Upper lobe of left lung (tissue), 6 donors: ENCODE results near the gene PLEKHM1. TPM values are rescaled to one million over a fixed set of nuclear protein-coding genes. Genes with fewer than 3 reads are reported as not detected.

Source experiments
- ATAC-seq, 2 donors: fragments of 200-7000 bp; cut with Tn5 transposase; one replicate each; pipeline ENCODE4 v1.9.1; 2022; ENCODE audit warnings: mild to moderate bottlenecking in 2 of 2, moderate library complexity in 2 of 2; ENCODE audit not compliant: low FRiP score in 2 of 2
- DNase-seq, 2 donors: peaks; one replicate each; pipeline ENCODE4 v3.0.0-alpha.2; 2019 to 2020
- H3K27ac ChIP-seq, 4 donors: fragments of 200-600 bp; sonication (generic); one replicate each; pipeline ENCODE4 v1.5.1; 2016 to 2019
- H3K27me3 ChIP-seq, 4 donors: fragments of 200-600 bp; sonication (generic); one replicate each; pipeline ENCODE4 v1.5.1; 2017 to 2019
- H3K36me3 ChIP-seq, 4 donors: fragments of 200-600 bp; sonication (generic); one replicate each; pipeline ENCODE4 v1.5.1; 2016 to 2019
- H3K4me1 ChIP-seq, 4 donors: fragments of 200-600 bp; sonication (generic); one replicate each; pipeline ENCODE4 v1.5.1; 2018 to 2019
- H3K4me3 ChIP-seq, 4 donors: fragments of 200-600 bp; sonication (generic); one replicate each; pipeline ENCODE4 v1.5.1; 2017 to 2019; ENCODE audit warnings: mild to moderate bottlenecking in 2 of 4, moderate library complexity in 1 of 4
- H3K9me3 ChIP-seq, 4 donors: fragments of 200-600 bp; sonication (generic); one replicate each; pipeline ENCODE4 v1.5.1; 2018 to 2019
- CTCF ChIP-seq, 6 experiments: fragments of 450-650 bp in 4 of 6; fragments of 200-600 bp in 2 of 6; sonication (generic) in 2 of 6; IDR thresholded peaks; one replicate each; pipeline ENCODE4 v1.5.1; 2016 to 2019; ENCODE audit warnings: antibody characterized with exemption in 6 of 6
- EP300 ChIP-seq, 4 donors: sonication (generic); formaldehyde crosslinking; IDR thresholded peaks; one replicate each; pipeline ENCODE4 v1.5.1; 2017; ENCODE audit warnings: antibody characterized with exemption in 4 of 4, control low read depth in 2 of 4
- POLR2A ChIP-seq, 4 donors: fragments of 450-650 bp; IDR thresholded peaks; one replicate each; pipeline ENCODE4 v1.5.1; 2016 to 2017; ENCODE audit warnings: antibody characterized with exemption in 4 of 4, mild to moderate bottlenecking in 2 of 4
- POLR2AphosphoS5 ChIP-seq, 2 donors: sonication (generic); formaldehyde crosslinking; IDR thresholded peaks; one replicate each; pipeline ENCODE4 v1.5.1; 2017; ENCODE audit warnings: antibody characterized with exemption in 2 of 2
- WGBS, 2 donors: methylation state at CpG; one replicate each; pipeline ENCODE4 v1.1.5; 2017 to 2018; 5-methylcytosine and 5-hydroxymethylcytosine counted together
- total RNA-seq, 6 donors: library from RNA; depleted of rRNA in 4 of 6; stranded (reverse); fragments of >200 nt in 4 of 6; gene quantifications; one replicate each; pipeline versions ENCODE4 v1.1.0 to v1.2.1, GENCODE V29; 2016 to 2021
- donor health status: DM: no; HTN: no; CAD: no; lungs with moderate emphysema.
- donor health status: DM: no; HTN: yes; CAD: no; lungs with severe emphysema.

The PLEKHM1 gene
- total RNA-seq, 6 donors from 2014 or later, result 52.1 to 229 (median 72.0) TPM

- H3K36me3 ChIP-seq, result peaks cover 3 to 54% (median 40%) of the 10 kb centered on the region in 4 donors
- no peak for DNase-seq
These were observed 96.4 kb downstream of the PLEKHM1 start for GRCh38 chr17:45394091-45394490.

DNA sequence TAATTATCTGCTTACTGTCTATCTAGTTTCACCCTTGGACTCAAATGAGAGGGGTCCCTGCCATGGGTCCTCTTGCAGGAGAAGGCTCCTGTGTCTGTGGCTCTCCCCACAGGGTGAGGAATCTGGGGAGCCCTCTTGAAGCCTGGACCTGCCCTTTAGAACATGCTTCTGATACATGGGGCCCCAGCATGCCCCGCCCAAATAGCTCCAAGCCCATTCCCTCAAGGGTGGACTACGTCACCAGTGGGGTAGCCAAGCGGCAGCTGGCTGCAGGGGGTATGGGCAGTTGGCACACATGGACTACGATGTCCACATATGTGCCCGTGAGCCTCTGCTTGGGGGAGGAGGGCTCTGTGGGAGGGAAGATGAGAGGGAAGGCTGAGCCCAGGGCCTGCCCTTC lies 97.1 kb downstream of the PLEKHM1 start:
- no peak for ATAC-seq
- Histone ChIP-seq H3K27me3 (no peaks in the 10 kb centered on the region), H3K36me3 (peaks cover 3 to 47% (median 37%) of the 10 kb centered on the region in 4 donors), H3K9me3 (no peaks in the 10 kb centered on the region), H3K4me3 (no peak overlapping the region), H3K4me1 (peaks cover 0 to 11% (median 2%) of the 10 kb centered on the region in 4 donors), H3K27ac (no peak overlapping the region)
- 91 to 94% methylated on average over 4 to 5 of the region's 5 CpGs for WGBS, 2 donors
- no peak for DNase-seq
- TF ChIP-seq CTCF (IDR thresholded peaks at IDR 0.05) (no peak), EP300 (IDR thresholded peaks at IDR 0.05) (no peak), POLR2AphosphoS5 (IDR thresholded peaks at IDR 0.05) (no peak), POLR2A (IDR thresholded peaks at IDR 0.05) (no peak)

More at GRCh38 chr17:45394091-45394490, 96.4 kb downstream of the PLEKHM1 start:
- H3K9me3 ChIP-seq, result no peaks in the 10 kb centered on the region
- no peak for ATAC-seq
- H3K4me3 ChIP-seq, result no peak overlapping the region
- 86 to 91% methylated on average over 6 of the region's 6 CpGs for WGBS, 2 donors
- TF ChIP-seq POLR2A (IDR thresholded peaks at IDR 0.05), result no peak
- TF ChIP-seq POLR2AphosphoS5 (IDR thresholded peaks at IDR 0.05), result no peak
- no peak for TF ChIP-seq EP300 (IDR thresholded peaks at IDR 0.05)
- no peak for TF ChIP-seq CTCF (IDR thresholded peaks at IDR 0.05)
- H3K4me1 ChIP-seq, result peaks cover 0 to 11% (median 2%) of the 10 kb centered on the region in 4 donors
- no peak overlapping the region for H3K27ac ChIP-seq
- H3K27me3 ChIP-seq, result no peaks in the 10 kb centered on the region

DNA sequence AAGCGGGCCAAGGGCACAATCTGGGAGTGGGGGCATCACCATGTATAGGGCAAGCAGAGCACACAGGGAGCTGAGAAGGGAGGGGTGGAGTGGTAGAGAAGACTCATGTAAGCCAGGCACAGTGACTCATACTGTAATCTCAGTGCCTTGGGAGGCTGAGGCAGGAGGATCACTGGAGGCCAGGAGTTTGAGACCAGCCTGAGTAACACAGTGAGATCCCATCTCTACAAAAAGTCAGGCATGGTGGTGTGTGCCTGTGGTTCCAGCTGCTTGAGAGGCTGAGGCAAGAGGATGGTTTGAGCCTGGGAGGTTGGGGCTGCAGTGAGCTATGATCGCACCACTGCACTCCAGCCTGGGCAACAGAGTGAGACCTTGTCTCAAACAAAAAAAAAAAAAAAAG lies 98.6 kb downstream of the PLEKHM1 start:
- Histone ChIP-seq H3K4me3 (no peak overlapping the region), H3K27ac (no peak overlapping the region), H3K36me3 (peaks cover 3 to 32% (median 27%) of the 10 kb centered on the region in 4 donors), H3K4me1 (peaks cover 0 to 11% (median 2%) of the 10 kb centered on the region in 4 donors), H3K27me3 (no peaks in the 10 kb centered on the region), H3K9me3 (no peaks in the 10 kb centered on the region)
- TF ChIP-seq POLR2A (IDR thresholded peaks at IDR 0.05) (no peak), EP300 (IDR thresholded peaks at IDR 0.05) (no peak), CTCF (IDR thresholded peaks at IDR 0.05) (no peak), POLR2AphosphoS5 (IDR thresholded peaks at IDR 0.05) (no peak)
- DNase-seq (no peak), ATAC-seq (no peak)
- WGBS, 2 donors, result 86 to 98% methylated on average over 2 of the region's 2 CpGs

DNA sequence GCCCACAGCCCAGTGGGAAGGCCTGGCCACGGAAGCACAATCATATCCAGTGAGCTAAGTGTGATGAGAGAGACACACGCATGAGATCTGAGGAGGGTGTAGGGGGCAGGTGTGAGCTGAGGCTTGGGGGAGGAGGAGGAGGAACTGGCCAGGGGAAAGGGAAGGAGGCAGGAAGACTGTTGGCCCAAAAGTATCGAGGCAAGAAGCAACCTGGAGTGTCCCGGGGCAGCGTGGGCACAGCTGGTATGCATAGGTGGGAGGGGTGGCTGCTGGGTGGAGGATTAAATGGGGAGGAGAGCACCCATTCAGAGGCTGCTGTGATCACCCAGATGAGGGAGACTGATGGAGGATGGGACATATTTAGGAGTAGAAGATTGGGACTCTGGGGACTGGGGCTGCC lies 99.2 kb downstream of the PLEKHM1 start:
- no peak for ATAC-seq
- no peak overlapping the region for H3K4me3 ChIP-seq
- no peaks in the 10 kb centered on the region for H3K9me3 ChIP-seq
- no peak for TF ChIP-seq CTCF (IDR thresholded peaks at IDR 0.05)
- no peak for TF ChIP-seq POLR2AphosphoS5 (IDR thresholded peaks at IDR 0.05)
- no peak for TF ChIP-seq POLR2A (IDR thresholded peaks at IDR 0.05)
- TF ChIP-seq EP300 (IDR thresholded peaks at IDR 0.05), result no peak
- H3K36me3 ChIP-seq, result peaks cover 3 to 26% (median 22%) of the 10 kb centered on the region in 4 donors
- DNase-seq, result no peak
- 33% methylated on average over 5 of the region's 5 CpGs for WGBS, 2 donors
- peaks cover 0 to 11% (median 2%) of the 10 kb centered on the region in 4 donors for H3K4me1 ChIP-seq
- no peak overlapping the region for H3K27ac ChIP-seq
- H3K27me3 ChIP-seq, result no peaks in the 10 kb centered on the region

GRCh38 chr17:45389354-45389753 lies 101.2 kb downstream of the PLEKHM1 start:
- TF ChIP-seq POLR2AphosphoS5 (IDR thresholded peaks at IDR 0.05) (no peak), POLR2A (IDR thresholded peaks at IDR 0.05) (no peak), EP300 (IDR thresholded peaks at IDR 0.05) (no peak), CTCF (IDR thresholded peaks at IDR 0.05) (no peak)
- Histone ChIP-seq H3K27ac (no peak overlapping the region), H3K4me1 (peaks cover 3 to 11% (median 5%) of the 10 kb centered on the region in 4 donors), H3K36me3 (peaks cover 0 to 8% (median 4%) of the 10 kb centered on the region in 4 donors), H3K4me3 (no peak overlapping the region), H3K9me3 (no peaks in the 10 kb centered on the region), H3K27me3 (no peaks in the 10 kb centered on the region)
- ATAC-seq, result no peak
- no peak for DNase-seq
- WGBS, 2 donors, result 55% methylated on average over 3 of the region's 3 CpGs; no CpG with 5 or more reads in 1 of the 2 donors
